ENCODE measurements around the gene CDH13.

The CDH13 gene

GRCh38 chr16:83510906-83511305, 884.1 kb downstream of the CDH13 start:
- DNase-seq (ENCODE audit: low spot score) = no peak

- DNase-seq (ENCODE audit: low spot score) = no peak
Measured at GRCh38 chr16:83513008-83513755, 886.4 kb downstream of the CDH13 start.

- no peak for DNase-seq (ENCODE audit: low spot score)
Measured at GRCh38 chr16:83515395-83515794, 888.6 kb downstream of the CDH13 start.

GRCh38 chr16:83516931-83517330, 890.2 kb downstream of the CDH13 start:
- no peak for DNase-seq (ENCODE audit: low spot score)

GRCh38 chr16:83517398-83517797, 890.6 kb downstream of the CDH13 start:
- no peak for DNase-seq (ENCODE audit: low spot score)

DNA sequence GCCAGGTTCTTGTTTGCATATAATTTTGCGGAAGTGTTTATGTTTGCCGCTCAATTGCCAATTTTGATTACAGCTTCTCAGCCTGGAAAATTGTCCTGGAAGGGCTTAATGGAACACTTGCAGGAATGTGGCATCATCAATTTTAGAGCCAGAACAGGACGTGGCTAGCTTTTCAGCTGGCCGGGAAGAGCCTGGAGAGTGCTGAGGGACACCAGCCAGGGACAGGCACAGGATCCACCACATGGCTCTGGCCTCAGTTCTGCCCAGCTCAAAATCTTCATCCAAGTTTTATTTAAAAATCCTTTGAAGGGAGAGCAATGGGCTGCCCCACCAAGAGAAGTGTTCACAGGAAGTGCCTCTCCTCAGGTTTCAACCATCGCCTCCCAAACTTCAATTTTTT, 893.8 kb downstream of the CDH13 start:
- no peak for DNase-seq (ENCODE audit: low spot score)

GRCh38 chr16:83530293-83530692, 903.5 kb downstream of the CDH13 start:
- DNase-seq (ENCODE audit: low spot score) = no peak

DNA sequence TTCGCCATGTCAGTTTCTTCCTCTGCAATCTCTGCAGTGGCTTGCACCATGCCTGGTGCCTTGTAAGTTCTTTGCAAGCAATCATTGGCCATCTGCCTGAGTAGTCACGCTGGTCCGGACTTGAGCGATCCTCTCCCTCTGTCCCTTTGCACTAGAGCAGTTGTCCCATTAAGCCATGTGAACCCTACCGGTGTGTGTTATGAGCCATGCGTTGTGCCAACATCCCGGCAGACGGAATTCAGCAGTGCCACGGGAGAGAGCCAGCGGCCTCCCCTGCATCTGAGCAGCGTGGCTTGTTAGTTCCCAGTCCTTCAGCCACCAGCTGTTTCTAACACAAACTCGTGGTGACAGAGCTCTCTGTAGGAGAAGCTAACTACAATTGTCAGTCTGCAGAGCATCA, 905.9 kb downstream of the CDH13 start:
- no peak for DNase-seq (ENCODE audit: low spot score)

DNA sequence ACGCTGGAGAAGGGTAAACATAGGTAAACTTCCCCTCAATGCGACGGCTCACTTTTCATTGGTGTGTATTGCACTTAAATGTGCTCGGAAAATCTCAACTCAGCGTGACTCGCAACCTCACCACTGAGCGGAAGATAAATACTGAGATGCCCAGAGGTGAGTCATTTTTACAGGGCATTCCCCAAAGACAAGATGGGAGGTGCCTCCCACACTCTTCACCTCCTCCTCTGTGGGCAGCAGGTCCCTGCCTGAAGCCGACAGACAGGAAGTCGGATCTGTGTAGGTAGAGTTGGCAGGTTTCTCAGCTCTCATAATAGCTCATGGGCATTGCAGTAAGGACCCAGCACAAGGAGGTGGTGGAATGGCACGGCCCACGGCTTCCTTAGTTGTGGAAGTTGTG, 906.4 kb downstream of the CDH13 start:
- DNase-seq (ENCODE audit: low spot score) = no peak

GRCh38 chr16:83538707-83539106, 911.9 kb downstream of the CDH13 start:
- DNase-seq (ENCODE audit: low spot score) = no peak

- no peak for DNase-seq (ENCODE audit: low spot score)
Measured at GRCh38 chr16:83539736-83540490, 913.1 kb downstream of the CDH13 start.

- no peak for DNase-seq (ENCODE audit: low spot score)
Measured at GRCh38 chr16:83541231-83541630, 914.5 kb downstream of the CDH13 start.

- DNase-seq (ENCODE audit: low spot score) = no peak
Measured at GRCh38 chr16:83542491-83542890, 915.7 kb downstream of the CDH13 start.

- DNase-seq (ENCODE audit: low spot score) = no peak
Measured at GRCh38 chr16:83549316-83550182, 922.8 kb downstream of the CDH13 start.

DNA sequence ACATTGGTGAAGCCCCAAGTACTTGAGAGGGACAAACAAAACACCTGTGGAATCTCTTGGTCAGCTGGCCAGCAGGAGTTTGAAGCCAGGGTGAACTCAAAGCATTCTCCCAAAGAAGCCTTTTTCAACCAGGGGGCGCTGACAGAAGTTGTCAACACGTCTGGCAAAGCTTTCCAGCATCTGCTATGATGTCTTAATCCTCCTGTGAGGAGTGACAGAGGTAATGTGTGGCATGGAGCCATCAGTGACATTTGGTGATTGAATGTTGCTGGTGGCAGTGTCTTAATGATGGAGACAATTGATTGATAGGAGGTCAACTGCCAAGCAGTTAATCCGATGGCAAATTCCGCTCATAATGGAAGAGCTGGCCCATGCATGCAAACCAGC, 923.4 kb downstream of the CDH13 start:
- DNase-seq (ENCODE audit: low spot score) = no peak

- no peak for DNase-seq (ENCODE audit: low spot score)
Measured at GRCh38 chr16:83552228-83552627, 925.5 kb downstream of the CDH13 start.

GRCh38 chr16:83552930-83553329, 926.2 kb downstream of the CDH13 start:
- DNase-seq (ENCODE audit: low spot score) = no peak

- DNase-seq (ENCODE audit: low spot score) = no peak
Measured at GRCh38 chr16:83554096-83554495, 927.3 kb downstream of the CDH13 start.

- DNase-seq (ENCODE audit: low spot score) = no peak
Measured at GRCh38 chr16:83554540-83554939, 927.8 kb downstream of the CDH13 start.

DNA sequence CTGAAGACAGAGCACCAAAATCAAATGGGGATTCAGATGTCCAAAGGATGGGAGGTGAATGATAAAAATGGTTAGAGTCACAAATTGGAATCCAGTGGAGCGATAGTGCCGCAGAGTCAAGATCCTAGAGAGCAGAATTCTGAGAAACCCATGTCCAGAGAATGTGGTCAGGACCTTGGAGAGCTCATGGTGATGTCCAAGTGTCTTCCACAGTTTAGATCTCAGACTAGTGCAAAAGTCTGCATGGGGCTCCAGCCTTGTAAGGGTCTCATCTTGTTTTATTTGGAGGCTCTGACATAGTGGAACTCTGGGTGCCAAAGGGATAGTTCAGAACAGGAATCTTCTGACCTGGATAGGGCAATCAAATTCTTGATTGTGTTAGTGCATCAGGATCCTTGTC, 935.1 kb downstream of the CDH13 start:
- DNase-seq (ENCODE audit: low spot score) = no peak

GRCh38 chr16:83568345-83568744, 941.6 kb downstream of the CDH13 start:
- DNase-seq (ENCODE audit: low spot score) = no peak

DNA sequence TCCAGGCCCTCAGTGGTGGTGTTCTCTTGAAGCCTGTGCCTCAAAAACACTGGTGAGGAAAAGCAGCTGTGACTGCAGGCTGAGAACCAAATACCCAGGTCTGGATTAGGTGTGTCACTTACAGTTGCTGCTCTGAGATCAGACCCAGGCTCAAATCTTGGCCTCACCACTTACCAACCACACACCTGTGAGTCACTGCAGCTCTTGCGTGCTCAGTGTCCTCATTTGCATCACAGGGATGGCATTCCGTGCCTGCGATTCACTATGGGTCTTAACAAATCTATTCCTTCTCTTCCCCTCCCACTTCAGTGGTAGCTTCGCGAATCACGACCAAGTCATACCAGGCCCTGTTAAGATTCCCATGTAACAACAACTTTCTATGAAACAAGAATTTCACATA, 947.6 kb downstream of the CDH13 start:
- no peak for DNase-seq (ENCODE audit: low spot score)

All from putamen (tissue), 1 donor.